OCI-LY1 (cell line): ENCODE results near the gene OVAAL.

Experiments
- H2AFZ ChIP-seq: fragments of 200-600 bp; sonication (generic), shearing (Covaris generic); 2 replicates; pipeline ENCODE4 v1.6.0; 2014; ENCODE audit warnings: antibody characterized with exemption, mild to moderate bottlenecking, low read length
- H3F3A ChIP-seq: fragments of 200-600 bp; sonication (generic), shearing (Covaris generic); 2 replicates; pipeline ENCODE4 v1.6.0; 2014; ENCODE audit warnings: mild to moderate bottlenecking, antibody characterized with exemption, low read length, moderate library complexity; ENCODE audit not compliant: insufficient read depth
- H3K27ac ChIP-seq: fragments of 200-600 bp; sonication (generic); 2 replicates; pipeline ENCODE4 v1.5.1; 2014; ENCODE audit warnings: low read length, mixed run types, mild to moderate bottlenecking, low read depth; ENCODE audit not compliant: poor library complexity, severe bottlenecking
- H3K27me3 ChIP-seq: fragments of 200-600 bp; sonication (generic); 2 replicates; pipeline ENCODE4 v1.6.0; 2014; ENCODE audit warnings: antibody characterized with exemption, mild to moderate bottlenecking, low read length, moderate library complexity; ENCODE audit not compliant: insufficient read depth
- H3K36me3 ChIP-seq: fragments of 200-600 bp; sonication (generic); 2 replicates; pipeline ENCODE4 v1.6.1; 2014; ENCODE audit warnings: mild to moderate bottlenecking, antibody characterized with exemption, low read length, moderate library complexity, mixed read lengths; ENCODE audit not compliant: insufficient read depth
- H3K4me1 ChIP-seq: fragments of 200-600 bp; sonication (generic); 2 replicates; pipeline ENCODE4 v1.5.1; 2014; ENCODE audit warnings: mild to moderate bottlenecking, low read length, moderate library complexity; ENCODE audit not compliant: insufficient read depth, severe bottlenecking
- H3K4me2 ChIP-seq: fragments of 200-600 bp; sonication (generic), shearing (Covaris generic); 2 replicates; pipeline ENCODE4 v1.6.1; 2014; ENCODE audit warnings: low read length
- H3K4me3 ChIP-seq: fragments of 200-600 bp; sonication (generic); 2 replicates; pipeline ENCODE4 v1.5.1; 2014; ENCODE audit warnings: low read length, low read depth, mild to moderate bottlenecking, mixed read lengths; ENCODE audit not compliant: poor library complexity, severe bottlenecking
- H3K79me2 ChIP-seq: fragments of 200-600 bp; shearing (Covaris generic); 2 replicates; pipeline ENCODE4 v1.6.1; 2016; ENCODE audit warnings: mixed run types, low read length, mixed read lengths; ENCODE audit not compliant: insufficient read depth
- H3K9ac ChIP-seq: fragments of 200-600 bp; sonication (generic), shearing (Covaris generic); 2 replicates; pipeline ENCODE4 v1.6.1; 2014; ENCODE audit warnings: mild to moderate bottlenecking, low read length, mixed read lengths
- H3K9me2 ChIP-seq: fragments of 200-600 bp; sonication (generic), shearing (Covaris generic); 2 replicates; pipeline ENCODE4 v1.6.1; 2014; ENCODE audit warnings: low read depth, mild to moderate bottlenecking, low read length, mixed read lengths
- H3K9me3 ChIP-seq: fragments of 200-600 bp; shearing (Covaris generic); 2 replicates; pipeline ENCODE4 v1.6.1; 2014; ENCODE audit warnings: low read length, mixed read lengths
- H4K20me1 ChIP-seq: fragments of 200-600 bp; sonication (generic), shearing (Covaris generic); 2 replicates; pipeline ENCODE4 v1.6.0; 2016; ENCODE audit warnings: mild to moderate bottlenecking, low read length; ENCODE audit not compliant: insufficient read depth
- EZH2 ChIP-seq: fragments of 200-600 bp; sonication (generic), shearing (Covaris generic); IDR thresholded peaks from 2 replicates; pipeline ENCODE4 v1.8.0; 2017; ENCODE audit warnings: borderline replicate concordance, mixed run types, mild to moderate bottlenecking, antibody characterized with exemption, low read length, moderate library complexity, mixed read lengths
- TF ChIP-seq, protein P1 (sequence below): fragments of 200-600 bp; sonication (generic), shearing (Covaris generic); IDR thresholded peaks from 2 replicates; pipeline ENCODE4 v1.5.1; 2017; ENCODE audit warnings: mild to moderate bottlenecking, antibody characterized with exemption, low read length, moderate library complexity, mixed read lengths

Gene OVAAL

DNA sequence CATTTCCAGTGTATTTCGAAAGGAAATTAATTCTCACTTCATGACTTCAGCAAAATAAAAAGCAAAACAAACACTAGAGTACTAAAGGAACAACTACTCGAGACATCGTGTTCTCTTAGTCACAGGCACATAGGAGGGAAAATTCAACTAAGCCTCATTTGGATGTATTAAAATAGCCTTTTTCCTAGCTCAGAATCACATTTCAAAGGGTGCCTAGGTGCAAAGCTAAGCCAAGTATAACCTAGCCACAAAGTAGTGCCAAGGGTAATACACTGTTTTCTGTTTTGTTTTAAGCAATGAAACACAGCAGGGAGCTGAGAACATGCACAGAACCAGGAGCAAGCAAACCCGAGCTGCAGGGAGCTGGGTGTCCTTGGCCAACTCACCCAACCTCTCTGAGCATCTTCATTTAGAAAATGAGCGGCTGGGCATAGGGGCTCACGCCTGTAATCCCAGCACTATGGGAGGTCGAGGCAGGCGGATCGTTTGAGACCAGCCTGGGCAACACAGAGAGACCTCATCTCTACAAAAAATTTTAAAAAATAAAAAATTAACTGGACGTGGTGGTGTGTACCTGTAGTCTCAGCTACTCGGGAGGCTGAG, 29.8 kb upstream of the OVAAL start:
- H3F3A ChIP-seq: no peaks in the 10 kb centered on the region
- H3K9ac ChIP-seq: no peak overlapping the region
- H3K27ac ChIP-seq: no peak overlapping the region
- no peak overlapping the region for H3K4me3 ChIP-seq
- peaks cover 9% of the 10 kb centered on the region; the same call in 1 of the 2 replicates for H3K27me3 ChIP-seq
- no peak overlapping the region for H2AFZ ChIP-seq
- no peaks in the 10 kb centered on the region for H3K79me2 ChIP-seq
- no peaks in the 10 kb centered on the region for H4K20me1 ChIP-seq
- no peaks in the 10 kb centered on the region for H3K9me3 ChIP-seq
- H3K4me2 ChIP-seq: no peak overlapping the region
- H3K36me3 ChIP-seq: no peaks in the 10 kb centered on the region
- no peak for TF ChIP-seq EZH2
- H3K9me2 ChIP-seq: no peaks in the 10 kb centered on the region
- no peaks in the 10 kb centered on the region for H3K4me1 ChIP-seq

- H3K9ac ChIP-seq: no peak overlapping the region
Measured at GRCh38 chr1:180530501-180530900, 28.3 kb upstream of the OVAAL start.

DNA sequence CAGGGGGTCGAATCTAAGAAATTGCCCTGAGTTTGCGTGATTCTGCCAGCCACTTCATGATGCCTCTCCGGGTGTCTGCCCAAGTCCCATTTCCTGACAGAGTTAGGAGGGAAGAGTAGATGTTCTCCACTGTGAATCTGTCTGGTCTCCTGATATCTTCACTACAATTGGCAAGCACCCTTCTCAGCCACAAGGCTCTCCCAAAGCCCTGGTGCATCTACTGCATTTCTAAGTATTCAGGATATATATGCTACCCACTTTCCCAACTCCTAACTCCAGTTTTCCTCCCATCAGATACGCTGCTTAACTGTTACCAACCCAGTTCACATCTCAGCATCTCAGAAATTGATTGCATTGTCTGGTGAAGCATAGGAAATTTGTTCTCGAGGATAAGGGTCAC, 25.9 kb upstream of the OVAAL start:
- no peak overlapping the region for H3K27ac ChIP-seq
- no peak for TF ChIP-seq EZH2
- TF ChIP-seq, protein P1, sequence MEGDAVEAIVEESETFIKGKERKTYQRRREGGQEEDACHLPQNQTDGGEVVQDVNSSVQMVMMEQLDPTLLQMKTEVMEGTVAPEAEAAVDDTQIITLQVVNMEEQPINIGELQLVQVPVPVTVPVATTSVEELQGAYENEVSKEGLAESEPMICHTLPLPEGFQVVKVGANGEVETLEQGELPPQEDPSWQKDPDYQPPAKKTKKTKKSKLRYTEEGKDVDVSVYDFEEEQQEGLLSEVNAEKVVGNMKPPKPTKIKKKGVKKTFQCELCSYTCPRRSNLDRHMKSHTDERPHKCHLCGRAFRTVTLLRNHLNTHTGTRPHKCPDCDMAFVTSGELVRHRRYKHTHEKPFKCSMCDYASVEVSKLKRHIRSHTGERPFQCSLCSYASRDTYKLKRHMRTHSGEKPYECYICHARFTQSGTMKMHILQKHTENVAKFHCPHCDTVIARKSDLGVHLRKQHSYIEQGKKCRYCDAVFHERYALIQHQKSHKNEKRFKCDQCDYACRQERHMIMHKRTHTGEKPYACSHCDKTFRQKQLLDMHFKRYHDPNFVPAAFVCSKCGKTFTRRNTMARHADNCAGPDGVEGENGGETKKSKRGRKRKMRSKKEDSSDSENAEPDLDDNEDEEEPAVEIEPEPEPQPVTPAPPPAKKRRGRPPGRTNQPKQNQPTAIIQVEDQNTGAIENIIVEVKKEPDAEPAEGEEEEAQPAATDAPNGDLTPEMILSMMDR: no peak
- no peak overlapping the region for H3K9ac ChIP-seq
- H3F3A ChIP-seq: no peaks in the 10 kb centered on the region
- no peak overlapping the region for H3K4me2 ChIP-seq
- H3K4me3 ChIP-seq: no peak overlapping the region
- H3K4me1 ChIP-seq: no peaks in the 10 kb centered on the region
- no peak overlapping the region for H2AFZ ChIP-seq
- H3K9me3 ChIP-seq: no peaks in the 10 kb centered on the region
- no peaks in the 10 kb centered on the region for H3K9me2 ChIP-seq
- no peaks in the 10 kb centered on the region for H3K27me3 ChIP-seq
- no peaks in the 10 kb centered on the region for H3K36me3 ChIP-seq
- no peaks in the 10 kb centered on the region for H3K79me2 ChIP-seq
- no peaks in the 10 kb centered on the region for H4K20me1 ChIP-seq

More at GRCh38 chr1:180530501-180530900, 28.3 kb upstream of the OVAAL start:
- H3K79me2 ChIP-seq: no peaks in the 10 kb centered on the region
- no peak overlapping the region for H3K4me2 ChIP-seq
- no peak overlapping the region for H2AFZ ChIP-seq
- H3K27me3 ChIP-seq: peaks cover 9% of the 10 kb centered on the region; the same call in 1 of the 2 replicates
- no peak for TF ChIP-seq EZH2
- TF ChIP-seq, protein P1: no peak
- no peaks in the 10 kb centered on the region for H3K9me3 ChIP-seq
- H3F3A ChIP-seq: no peaks in the 10 kb centered on the region
- no peaks in the 10 kb centered on the region for H3K9me2 ChIP-seq
- H3K4me1 ChIP-seq: no peaks in the 10 kb centered on the region
- no peaks in the 10 kb centered on the region for H3K36me3 ChIP-seq
- no peaks in the 10 kb centered on the region for H4K20me1 ChIP-seq
- no peak overlapping the region for H3K4me3 ChIP-seq
- no peak overlapping the region for H3K27ac ChIP-seq

DNA sequence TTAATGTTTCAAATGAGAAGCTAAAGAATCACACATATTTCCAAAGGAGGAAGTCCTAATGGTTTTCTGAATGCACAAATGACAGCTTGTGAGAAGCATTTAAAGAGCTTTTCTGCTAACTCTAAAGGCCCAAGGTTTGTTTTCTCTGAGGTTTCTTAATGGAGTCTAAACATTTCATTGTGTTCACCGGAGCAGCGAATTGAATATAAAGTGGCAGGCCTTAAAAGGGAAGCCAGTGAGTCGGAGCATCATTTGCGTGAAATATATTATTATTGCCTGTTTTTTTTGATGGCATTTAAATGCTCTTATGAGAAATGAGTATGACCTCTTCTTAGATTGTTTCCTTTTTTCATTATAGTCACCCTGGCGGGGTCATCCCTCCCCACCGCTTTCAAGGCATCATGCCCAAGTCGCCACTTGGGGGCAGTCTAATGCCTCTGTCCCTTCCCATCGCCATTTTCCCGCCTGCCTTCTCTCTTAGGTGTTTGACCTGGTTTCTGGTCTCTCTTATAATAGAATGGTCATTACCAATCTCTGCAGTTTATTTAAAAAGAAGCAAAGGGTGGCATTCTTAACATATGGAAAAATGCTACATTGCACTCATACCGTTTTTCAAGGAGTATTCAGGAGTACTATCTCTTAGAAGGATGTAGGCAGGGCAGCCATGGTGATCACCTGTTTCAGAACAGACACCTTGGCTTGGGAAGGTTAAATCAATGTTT, 25.3 kb upstream of the OVAAL start:
- no peak overlapping the region for H3K27ac ChIP-seq
- no peaks in the 10 kb centered on the region for H3F3A ChIP-seq
- no peaks in the 10 kb centered on the region for H3K9me3 ChIP-seq
- no peak overlapping the region for H3K4me3 ChIP-seq
- H3K27me3 ChIP-seq: no peaks in the 10 kb centered on the region
- no peak overlapping the region for H2AFZ ChIP-seq
- no peaks in the 10 kb centered on the region for H3K4me1 ChIP-seq
- no peaks in the 10 kb centered on the region for H3K9me2 ChIP-seq
- no peak overlapping the region for H3K9ac ChIP-seq
- TF ChIP-seq, protein P1: peak; percentile 95
- TF ChIP-seq EZH2: no peak
- no peaks in the 10 kb centered on the region for H3K36me3 ChIP-seq
- H3K4me2 ChIP-seq: no peak overlapping the region
- no peaks in the 10 kb centered on the region for H3K79me2 ChIP-seq
- H4K20me1 ChIP-seq: no peaks in the 10 kb centered on the region
